ENCODE measurements around the gene SMC4.

DNA sequence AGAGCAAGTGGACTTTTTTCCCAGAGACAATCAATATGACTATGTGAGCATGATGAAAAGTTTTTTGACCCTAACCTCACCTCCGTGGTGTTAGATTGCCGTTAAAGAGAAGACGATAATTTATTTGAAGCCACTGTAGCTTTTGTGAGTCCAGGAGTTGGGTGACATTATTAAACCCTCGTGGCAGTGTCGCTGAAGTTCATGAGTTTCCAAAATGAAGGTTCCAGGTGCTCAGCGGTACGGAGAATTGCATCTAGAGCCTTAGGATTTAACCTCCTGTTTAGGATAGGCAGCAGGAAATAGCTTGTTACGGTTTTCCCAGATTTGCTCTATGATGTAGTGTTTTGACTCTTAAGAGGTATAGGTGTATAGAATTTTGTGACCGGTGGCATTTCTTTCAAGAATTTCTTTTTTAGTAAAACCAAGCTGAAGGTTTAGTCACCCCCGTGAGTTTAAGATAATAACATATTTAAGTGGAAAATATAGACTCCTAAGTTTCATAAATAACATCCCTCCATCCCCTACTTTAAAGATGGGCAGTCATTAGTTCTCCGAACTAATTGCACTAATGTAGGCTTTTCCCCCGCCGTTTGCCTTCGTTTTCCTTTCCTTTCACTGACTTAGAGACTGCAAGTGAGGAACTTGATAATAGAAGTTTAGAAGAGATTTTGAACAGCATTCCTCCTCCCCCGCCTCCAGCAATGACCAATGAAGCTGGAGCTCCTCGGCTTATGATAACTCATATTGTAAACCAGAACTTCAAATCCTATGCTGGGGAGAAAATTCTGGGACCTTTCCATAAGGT, 2.0 kb downstream of the SMC4 start:
- no peak for TF ChIP-seq CTCF (IDR thresholded peaks at IDR 0.05; ENCODE audit: insufficient read depth, low read depth, low read length)
- no peak for TF ChIP-seq EZH2 (IDR thresholded peaks at IDR 0.05; ENCODE audit: insufficient read depth, low read length)
